Kasumi-1 (cell line): ENCODE data around the gene ALDH3B2.
"Not testable (repeated sequence)": the region's sequence is repeated elsewhere in the genome, so short reads cannot be mapped to it uniquely, and the experiment has no call there.

ENCODE experiments used
- DNase-seq, 2 experiments: peaks; one replicate each; lab custom pipeline; 2025; lab: John Stamatoyannopoulos, UW

The ALDH3B2 gene

DNA sequence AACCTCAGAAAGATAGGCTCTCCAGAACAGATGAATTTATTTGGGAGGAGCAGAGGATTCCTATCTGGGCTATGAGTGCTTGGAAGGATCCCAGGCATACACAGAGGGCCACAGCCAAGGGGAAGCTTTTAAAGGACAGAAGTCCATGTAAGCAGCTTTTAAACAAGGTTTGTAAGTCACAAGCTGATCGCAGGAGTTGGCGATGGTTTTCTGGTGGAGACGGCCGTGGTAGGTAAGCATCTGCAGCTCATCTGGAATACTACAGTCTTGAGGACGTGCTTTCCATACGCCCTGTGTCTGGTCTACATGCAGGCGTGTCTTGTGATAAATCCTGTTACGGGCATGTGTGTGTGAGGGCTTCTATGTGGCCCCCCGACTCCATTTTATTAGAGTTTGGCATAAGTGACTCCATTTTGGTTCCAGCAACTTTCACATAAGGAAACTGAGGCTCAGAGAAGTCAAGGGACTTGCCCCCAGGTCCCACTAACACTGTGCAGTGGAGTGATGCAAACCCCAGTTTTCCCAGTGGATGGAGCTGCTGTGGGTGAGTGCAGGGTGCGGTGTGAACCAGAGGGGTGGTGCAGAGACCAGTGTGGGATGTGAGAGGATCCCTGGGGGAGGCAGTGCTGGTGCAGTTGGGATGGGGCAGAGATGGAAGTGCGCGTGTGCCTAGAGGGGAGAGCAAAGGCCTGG is 12.1 kb downstream of the ALDH3B2 start:
- no peak for DNase-seq

DNA sequence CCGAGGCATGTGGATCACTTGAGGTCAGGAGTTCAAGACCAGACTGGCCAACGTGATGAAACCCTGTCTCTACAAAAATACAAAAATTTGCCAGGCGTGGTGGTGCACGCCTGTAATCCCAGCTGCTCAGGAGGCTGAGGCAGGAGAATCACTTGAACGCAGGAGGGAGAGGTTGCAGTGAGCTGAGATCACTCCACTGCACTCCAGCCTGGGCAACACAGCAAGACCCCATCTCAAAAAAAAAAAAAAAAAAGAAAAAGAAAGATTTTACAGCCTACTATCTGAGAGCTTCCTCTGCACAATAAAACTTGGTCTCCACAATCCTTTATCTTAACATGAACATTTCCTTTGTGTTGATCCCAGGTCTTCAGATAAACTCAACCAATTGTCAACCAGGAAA is 13.7 kb downstream of the ALDH3B2 start:
- DNase-seq = not testable (repeated sequence)

DNA sequence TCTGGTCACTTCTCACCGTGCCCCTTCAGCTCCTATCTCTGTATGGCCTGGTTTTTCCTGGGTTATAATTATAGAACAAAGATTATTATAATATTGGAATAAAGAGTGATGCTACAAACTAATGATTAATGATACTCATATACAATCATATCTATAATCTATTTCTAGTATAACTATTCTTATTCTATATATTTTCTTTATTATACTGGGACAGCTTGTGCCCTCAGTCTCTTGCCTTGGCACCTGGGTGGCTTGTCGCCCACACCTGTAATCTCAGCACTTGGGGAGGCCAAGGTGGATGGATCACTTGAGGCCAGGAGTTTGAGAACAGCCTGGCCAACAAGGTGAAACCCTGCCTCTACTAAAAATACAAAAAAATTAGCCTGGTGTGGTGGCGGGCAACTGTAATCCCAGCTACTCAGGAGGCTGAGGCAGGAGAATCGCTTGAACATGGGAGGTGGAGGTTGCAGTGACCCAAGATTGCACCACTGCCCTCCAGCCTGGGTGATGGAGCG is 14.7 kb downstream of the ALDH3B2 start:
- DNase-seq = not testable (repeated sequence)

DNA sequence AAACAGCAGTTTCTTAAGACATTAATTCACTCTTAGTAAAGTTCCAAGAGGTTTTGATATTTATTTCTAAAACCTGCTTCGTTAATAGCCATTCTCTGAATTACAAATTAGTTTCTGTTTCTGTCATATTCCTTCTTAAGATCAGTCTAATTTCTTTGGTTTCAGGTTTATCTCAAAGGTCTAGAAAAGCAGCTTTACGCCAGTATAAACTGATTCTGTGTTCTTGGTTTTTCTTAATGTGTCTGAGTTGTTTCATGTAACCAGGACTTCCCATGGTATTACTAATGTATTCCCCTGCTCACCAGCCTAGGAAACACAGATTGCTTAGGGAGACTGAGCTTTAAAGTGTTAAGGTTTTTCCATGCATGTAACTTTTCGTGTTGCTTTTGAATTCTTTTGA is 17.1 kb downstream of the ALDH3B2 start:
- DNase-seq = no peak

DNA sequence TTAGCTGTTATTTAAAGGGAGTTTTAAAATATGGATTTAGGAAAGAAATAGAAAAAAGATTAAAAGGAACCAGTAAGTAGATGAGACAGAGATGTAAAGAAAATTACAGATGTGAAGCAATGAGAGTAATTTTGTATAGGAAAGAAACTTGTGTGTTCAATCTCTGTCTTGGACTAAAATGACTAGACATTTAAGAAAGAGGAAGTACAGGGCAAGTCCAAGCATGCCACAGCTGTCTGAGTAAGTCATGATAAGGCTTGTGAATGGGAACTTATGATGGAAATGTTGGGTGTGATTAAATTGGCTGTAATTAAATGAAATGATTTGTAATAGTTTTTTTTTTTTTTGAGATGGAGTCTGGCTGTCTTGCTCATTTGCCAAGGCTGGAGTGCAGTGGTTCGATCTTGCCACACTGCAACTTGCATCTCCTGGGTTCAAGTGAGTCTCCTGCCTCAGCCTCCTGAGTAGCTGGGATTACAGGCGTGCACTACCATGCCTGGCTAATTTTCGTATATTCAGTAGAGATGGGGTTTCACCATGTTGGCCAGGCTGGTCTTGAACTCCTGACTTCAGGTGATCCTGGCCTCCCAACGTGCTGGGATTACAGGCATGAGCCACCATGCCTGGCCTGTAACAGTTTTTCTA is 18.0 kb downstream of the ALDH3B2 start:
- DNase-seq = peak; percentile 61 to 85

DNA sequence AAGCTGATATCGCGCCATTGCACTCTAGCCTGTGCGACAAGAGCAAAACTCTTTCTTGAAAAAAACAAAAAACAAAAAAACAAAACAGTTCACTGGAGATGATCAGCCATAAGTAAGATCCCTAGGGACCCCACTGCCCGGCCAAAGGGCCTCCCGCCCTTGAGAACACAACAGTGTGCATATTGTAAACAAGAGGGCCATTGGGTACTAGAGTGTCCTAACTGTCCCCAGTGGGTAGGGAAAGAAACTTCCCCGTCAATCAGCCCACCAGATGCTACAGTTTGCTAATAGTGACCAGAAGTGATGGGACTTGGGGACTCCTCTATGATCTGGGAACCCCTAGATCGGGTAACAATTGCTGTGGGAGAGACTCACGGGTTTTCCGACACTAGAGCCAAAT is 20.2 kb downstream of the ALDH3B2 start:
- no peak for DNase-seq

DNA sequence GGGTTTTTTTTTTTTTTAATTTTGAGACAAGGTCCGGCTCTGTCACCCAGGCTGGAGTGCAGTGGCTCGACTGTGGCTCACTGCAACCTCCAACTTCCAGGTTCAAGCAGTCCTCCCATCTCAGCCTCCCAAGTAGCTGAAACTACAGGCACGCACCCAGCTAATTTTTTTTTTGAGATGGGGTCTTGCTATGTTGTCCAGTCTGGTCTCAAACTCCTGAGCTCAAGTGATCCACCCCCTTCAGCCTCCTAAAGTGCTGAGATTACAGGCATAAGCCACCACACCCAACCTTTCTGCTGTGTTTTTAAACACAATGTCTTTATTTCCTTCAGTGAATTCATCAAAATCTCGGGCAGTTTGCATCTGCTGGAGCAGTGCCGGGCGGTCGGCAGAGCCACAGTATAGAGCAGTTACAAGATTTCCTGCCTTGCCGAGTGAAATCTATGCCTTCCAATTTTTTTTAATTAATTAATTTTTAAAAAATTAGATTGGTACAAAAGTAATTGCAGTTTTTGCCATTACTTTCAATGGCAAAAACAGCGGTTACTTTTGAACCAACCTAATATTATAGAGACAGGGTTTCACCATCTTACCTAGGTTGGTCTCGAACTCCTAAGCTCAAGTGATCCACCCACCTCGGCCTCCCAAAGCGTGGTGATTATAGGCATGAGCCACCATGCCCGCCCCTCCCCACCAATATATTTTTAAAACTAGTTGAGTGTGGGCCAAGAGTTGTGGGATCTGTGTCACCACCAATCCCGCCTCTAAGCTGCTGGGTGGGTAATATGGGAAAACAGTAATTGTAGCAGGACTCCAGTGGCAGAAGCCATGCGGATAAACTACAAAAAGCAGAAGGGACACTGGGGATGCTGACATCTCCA is 21.2 kb downstream of the ALDH3B2 start:
- DNase-seq = no peak

DNA sequence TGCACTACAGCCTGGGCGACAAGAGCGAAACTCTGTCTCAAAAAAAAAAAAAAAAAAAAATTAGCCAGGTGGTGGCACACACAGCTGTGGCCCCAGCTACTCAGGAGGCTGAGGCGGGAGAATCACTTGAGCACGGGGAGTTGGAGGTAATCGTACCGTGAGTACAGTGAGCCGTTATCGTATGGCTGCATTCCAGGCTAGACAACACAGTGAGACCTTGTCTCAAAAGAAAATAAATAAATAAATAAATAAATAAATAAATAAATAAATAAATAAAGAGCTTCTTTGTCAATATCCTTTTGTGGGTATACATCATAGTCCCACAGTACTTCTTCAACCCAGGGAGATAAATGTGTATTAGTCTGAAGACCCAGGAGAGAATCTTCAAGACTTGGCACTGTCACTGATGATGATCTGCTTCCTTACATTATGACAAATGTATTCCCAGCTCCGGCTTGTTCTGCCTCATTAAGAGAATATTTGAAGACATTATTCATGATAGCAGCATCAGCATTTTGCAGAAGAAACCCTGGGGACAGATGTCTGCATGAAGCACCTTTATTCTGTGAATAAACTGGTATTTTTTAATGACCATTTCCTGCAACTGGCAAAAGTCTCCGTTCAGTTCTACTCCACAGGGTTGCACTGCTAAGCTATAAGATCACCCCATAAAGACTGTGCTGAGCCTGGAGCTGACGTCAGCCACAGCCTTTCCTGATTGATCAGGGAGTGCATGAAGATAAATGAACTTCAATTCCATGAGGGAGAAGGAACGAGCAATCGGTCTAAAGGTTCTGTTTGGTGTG is 22.2 kb downstream of the ALDH3B2 start:
- no peak for DNase-seq

DNA sequence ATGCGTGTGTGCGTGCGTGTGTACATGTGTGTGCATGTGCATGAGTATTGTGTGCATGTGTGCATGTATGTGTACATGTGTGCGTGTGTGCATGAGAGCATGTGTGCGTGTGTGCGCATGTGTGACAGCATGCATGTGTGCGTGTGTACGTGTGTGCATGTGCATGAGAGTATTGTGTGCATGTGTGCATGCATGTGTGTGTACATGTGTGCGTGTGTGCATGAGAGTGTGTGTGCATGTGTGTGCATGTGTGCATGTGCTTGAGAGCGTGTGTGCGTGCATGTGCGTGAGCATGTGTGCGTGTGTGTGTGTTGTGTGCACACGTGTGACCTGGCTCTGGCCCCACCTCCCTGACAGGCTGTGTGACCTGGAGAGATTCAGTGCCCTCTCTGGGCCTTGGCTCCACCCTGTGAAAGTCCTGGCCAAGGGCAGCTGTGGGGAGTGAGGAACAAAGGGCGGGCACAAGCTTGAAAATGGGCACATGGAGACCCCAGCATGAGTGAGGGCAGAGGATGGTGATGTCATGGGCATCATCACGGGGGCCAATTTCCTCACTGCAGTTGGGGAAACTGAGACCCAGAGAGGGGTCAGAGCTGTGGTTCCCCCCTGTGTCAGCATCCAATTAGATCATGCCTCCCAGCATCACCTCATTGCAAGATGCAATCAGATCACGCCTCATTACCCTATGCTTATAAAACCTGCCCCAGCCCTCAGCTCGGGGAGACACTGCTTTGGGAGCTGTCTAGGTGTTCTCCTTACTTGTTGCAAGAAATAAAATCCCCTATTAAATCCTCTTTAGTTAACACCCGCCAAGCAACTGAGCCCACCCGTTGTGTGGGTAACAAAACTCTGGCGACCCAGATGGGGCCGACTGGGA is 24.6 kb downstream of the ALDH3B2 start:
- peak; percentile 43 to 55 for DNase-seq

DNA sequence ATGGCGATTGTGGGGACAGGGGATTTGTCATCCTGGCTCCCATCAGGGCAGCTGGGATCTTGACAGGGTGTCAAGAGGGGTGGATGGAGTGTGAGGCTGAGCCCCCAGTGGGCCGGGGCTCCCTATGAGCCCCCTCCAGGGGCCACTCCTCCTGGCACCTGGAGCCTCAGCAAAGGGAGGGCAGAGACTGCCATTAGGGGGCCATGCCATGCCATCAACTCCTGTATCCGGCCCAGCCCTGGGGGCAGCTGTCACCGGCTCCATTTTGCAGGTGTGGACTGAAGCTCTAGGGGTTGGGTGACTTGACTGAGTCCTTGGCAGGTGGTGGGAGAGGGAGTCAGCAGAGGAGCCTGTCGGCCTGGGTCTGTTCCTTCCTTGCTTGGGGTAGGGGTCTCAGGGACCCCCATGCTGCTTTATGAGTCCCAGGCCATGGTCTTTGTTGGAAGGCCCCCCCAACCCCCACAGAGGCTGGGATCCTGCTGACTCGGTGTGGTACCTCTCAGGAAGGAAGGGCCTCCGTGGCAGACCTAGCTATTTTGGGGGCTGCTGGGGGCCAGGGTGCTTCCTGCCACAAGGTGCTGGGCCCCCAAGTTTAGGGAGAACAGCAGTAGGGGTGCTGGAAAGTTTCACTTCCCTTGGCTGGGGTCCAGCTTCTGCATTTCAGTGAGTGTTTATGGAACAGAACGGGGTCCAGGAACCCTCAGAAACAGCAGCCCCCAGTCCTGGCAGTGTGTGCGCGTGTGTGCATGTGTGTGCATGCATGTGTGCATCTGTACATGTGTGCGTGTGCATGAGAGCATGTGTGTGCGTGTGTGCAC is 25.4 kb downstream of the ALDH3B2 start:
- DNase-seq = peak; percentile 78 to 86

DNA sequence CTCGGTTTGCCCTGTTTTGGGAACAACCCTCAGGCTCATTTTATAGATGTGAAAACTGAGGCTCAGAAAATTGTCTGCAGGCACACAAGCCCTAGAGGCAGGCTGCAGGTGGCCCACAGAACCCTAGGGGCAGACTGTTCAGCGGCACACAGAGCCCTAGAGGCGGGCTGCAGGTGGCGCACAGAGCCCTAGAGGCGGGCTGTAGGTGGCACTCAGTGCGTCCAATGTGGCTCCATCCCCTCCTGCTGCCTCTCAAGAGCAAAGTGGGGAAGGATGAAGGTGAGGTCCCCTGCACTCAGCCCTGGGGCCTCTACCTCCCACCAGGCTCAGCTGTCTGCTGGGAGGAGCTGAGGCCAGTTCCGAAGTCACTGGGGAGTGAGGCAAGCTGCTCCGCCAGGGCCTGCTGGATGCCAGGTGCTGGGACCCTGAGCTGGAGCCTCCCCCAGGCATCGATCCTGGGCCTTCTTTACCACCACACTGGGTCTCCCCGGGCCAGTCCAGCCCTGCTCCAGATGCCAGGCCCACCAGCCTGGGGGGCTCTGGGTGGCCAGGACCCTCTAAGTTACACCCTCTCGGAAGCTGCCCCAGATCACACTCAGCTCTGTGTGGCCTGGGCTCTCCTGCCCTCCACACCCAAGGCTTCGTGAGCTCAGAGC is 26.2 kb downstream of the ALDH3B2 start:
- DNase-seq = peak; percentile 76 to 77

DNA sequence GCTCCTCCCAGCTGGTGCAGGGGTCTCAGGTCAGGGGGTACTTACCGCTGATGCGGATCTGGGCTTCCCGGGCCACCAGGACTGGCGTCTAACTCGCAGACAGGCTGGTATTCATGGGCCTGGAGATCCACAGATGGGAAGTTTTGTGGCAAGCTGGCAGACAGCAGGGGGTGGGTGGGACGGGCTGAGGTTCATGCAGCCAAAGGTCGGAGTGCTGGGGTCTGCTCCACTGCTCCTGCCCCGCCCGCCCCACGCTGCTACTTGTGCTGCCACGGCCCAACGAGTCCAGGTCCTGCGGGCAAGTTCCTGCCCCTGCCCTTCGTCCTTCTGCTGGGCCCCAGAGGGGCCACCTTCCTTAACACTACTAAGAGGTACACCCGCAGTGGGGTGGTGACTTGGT is 27.0 kb downstream of the ALDH3B2 start:
- DNase-seq = no peak

DNA sequence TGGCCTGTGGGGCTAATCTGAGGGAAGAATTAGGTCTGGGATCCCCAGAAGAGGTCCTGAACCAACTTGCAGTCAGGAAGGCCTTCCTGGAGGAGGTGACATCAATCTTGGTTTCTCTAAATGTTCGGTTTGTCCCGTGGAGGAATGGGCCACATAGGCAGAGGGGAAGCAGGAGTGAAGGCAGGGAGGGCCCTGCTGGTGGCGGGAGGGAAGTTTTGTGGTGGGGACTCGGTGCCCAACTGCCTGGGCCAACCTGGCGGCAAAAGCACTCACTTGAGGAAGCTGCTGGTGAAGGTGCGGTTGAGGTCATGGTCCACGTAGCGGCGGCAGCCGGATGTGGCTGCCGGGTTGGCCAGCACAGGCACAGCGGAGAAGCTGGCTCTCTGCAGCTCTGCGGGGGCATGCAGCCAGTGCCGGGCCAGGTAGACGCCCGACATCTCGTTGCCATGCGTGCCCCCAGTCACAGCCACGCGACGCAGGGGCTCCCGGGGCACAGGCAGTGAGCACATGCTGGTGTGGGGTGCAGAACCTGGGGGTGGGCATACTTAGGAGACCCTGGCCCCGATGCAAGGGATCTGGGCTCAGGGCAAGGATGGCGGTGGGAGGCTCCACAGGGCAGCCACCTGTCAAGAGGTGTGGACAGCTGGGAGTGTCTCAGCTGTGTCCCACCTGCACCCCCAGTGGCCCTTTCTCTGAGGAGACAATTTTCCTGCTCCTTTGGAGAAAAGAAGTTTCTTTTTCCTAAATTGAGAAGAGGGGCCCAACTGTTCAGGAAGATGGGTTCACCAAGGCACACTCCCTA is 27.7 kb downstream of the ALDH3B2 start:
- DNase-seq = peak; percentile 40 to 57

DNA sequence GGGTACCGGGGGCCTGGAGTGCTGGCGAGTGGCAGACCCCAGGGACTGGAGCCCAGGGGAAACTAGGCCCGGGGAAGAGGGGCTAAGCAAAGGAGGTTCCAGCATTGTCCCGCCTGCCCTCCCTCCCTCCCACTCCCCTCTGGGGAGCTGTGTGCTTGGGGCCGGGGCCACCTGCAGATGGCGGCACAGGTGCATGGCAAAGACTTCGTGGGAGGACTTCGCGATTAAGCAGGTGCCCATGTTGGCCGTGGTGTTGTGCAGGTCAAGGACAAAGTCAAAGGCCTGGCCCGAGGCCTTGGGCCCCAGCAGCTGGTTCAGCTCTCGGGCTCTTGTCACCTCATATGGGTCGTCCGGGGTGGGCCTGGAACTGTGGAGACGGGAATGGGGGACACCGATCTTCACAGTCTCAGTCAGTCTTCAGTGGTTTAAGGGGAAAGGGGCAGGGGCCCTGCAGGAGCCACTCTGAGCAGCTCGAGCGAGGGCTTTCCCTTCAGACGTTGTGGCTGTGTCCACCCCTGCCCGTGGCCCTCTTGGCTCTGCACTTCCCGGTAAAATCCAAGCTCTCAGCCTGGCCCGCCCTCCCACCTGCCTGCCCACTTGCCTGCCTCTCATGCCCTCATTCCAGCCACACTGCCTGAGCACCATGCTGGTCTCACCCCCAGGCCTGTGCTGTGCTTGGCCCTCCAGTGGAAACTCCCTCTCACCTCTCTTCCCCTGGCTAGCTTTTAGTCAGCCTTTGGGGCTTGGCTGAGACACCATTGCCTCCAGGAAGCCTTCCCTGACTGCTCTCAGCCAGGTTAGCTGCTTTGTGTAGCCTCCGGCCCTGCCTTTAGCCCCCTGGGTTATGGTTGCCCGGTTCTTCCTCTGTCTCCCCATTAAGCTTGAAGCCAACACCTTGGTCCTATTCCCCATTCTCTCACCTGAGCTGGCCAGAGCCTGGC is 28.6 kb downstream of the ALDH3B2 start:
- DNase-seq = no peak

DNA sequence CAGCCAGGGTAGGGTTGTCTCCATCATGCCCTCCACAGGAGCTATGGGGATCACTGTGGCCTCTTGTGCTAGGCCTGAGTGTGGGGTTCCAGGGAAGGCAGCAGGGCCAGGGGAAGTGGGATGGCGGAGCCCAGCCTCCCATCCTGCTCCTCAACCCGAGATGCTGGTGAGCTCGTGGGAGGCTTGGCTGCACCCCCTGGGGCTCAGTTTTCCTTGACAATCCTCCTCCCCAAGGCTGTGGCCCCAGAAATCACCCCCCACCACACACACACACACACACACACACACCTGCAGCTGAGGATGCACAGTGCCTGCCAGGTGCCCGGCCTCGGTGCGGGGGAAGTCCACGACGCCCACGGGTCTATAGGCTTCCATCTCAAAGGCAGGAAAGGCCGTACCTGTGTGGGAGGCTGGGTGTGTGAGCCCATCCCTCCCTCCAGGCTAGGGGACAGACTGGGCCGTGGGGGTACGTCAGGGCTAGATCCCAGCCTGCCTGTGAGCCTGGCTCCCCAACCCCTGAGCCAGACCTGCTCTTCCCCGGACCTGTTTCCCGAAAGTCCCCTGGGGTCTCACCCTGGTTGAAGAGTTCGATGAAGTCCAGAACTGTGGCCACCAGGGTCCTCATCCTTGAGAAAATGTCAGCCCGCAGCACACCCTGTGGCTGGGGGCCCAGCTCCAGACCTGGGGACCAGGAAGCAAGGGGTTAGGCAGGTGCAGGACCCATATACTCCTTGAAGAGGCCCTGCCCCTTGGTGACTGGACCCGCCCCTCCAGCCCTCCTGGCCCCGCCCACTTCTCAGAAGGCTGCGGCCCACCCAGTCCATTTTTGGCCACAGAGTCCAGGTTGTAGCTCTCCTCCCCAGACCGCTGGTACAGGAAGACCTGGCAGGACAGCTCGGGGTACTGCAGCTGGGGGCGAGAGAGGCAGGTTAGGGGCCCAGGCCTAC is 29.7 kb downstream of the ALDH3B2 start:
- DNase-seq = no peak

DNA sequence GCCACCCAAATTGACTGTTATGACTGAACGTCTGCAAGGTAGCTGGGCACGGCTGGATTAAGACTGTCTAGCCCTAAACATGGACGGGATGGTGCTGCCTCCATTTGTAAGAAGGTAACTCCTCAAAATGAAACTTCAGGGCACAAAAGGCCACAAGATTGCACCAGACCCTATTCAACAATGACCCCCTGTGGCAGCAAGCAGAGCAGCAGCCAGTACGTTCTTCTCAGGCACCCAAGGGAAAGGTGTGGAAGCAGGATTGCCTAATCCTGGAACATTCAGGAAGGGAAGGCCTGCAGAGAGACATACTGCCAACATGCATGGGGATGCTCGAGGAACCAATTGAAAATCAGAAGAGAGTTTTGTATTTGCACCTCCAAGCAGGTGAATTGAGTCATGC is 30.4 kb downstream of the ALDH3B2 start:
- peak; percentile 27 to 50 for DNase-seq
